ENCODE measurements around the gene SSTR4.

The SSTR4 gene

GRCh38 chr20:23069108-23069507 lies 34.0 kb downstream of the SSTR4 start:
- DNase-seq: no peak

DNA sequence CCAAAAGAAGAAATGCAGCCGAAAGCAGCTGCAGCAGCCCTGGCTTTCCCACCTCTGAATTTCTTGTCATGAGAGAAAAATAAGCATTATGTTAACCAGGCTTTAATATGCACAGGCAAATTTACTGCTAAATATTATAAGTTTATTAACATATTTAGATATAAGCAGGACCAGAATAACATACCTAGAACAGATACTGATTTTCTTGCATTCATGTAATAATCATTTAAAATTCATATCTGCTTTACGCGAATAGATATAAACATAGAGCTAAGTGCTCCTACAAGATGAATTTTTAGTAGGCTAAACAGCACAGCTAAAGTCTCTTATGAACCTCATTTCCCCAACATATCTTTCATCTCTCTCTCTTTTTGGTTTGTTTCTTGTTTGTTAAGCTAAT lies 36.3 kb downstream of the SSTR4 start:
- DNase-seq: no peak

- DNase-seq: no peak
Measured at GRCh38 chr20:23071996-23072395, 36.9 kb downstream of the SSTR4 start.

GRCh38 chr20:23072892-23073586 lies 37.9 kb downstream of the SSTR4 start:
- no peak for DNase-seq

DNA sequence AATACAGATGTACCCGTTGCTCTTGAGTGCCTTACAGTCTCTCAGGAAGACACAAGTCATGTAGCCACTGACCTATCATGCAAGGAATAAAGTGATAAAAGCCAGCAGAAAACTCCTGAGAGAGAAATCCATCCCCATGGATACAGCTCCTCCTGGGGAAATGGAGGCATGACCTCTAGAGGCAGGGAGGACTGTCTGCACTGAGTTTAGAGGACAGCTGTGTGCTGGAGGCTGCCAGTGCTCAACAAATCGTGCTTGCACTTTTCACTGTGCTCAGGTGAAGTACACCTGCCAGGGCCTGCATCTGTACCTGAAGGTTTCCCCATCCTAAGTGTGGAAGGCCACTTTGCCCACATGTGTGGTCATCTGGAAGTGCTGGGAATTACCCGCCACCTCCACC lies 38.9 kb downstream of the SSTR4 start:
- DNase-seq: no peak

DNA sequence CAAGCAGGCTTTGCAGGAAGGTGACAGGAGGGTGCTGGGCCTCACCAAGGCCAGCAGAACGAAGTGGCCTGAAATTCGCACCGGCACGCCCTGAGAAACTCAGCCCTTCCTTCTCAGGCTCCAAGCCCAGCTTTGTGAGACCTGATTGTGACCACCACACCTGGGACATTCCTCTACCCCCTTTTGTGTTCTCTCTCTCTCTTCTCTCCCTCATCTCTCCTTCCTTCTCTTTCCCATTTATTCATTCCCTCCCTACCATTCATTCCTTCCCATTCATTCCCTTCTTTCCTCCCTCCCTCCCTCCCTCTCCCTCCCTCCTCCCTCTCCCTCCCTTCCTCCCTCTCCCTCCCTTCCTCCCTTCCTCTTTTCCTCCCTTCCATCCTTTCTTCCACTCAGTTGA lies 42.2 kb downstream of the SSTR4 start:
- DNase-seq: no peak

- no peak for DNase-seq
Measured at GRCh38 chr20:23078351-23079015, 43.4 kb downstream of the SSTR4 start.

DNA sequence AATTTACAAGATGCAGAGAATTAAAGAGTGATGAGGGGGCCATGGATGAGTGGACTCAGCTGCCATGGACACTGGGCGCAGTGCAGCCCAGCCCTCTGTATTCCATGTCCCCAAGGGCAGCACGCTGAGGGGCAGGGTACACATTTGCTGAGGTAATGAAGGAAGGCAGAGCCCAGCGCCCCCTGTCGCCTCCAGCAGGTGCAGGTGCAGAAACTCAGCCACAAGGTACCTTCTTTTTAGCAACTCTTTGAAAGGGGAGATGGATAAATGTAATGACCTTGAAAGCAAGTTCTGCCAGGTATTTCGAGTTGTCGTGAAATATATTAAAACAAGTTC lies 43.9 kb downstream of the SSTR4 start:
- no peak for DNase-seq

GRCh38 chr20:23079926-23080325 lies 44.8 kb downstream of the SSTR4 start:
- DNase-seq: no peak

DNA sequence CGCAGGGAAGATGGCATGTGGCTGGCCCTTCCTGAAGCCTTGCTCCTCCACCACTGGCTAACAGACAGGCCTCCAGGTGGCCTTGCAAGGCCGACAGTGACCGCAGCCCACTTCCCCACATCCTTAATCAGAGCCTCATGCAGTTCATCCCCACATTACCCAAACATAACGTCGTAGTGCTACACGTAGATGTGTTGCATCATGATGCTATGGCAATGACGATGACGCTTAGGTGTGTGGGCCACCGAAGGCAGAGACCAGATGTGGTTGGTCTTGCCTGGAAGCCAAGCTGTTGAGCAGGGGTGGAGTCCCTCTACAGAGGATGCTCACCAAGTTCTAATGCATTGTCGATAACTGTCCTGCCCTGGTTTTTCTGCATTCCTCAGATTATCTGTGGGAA lies 45.4 kb downstream of the SSTR4 start:
- no peak for DNase-seq

DNA sequence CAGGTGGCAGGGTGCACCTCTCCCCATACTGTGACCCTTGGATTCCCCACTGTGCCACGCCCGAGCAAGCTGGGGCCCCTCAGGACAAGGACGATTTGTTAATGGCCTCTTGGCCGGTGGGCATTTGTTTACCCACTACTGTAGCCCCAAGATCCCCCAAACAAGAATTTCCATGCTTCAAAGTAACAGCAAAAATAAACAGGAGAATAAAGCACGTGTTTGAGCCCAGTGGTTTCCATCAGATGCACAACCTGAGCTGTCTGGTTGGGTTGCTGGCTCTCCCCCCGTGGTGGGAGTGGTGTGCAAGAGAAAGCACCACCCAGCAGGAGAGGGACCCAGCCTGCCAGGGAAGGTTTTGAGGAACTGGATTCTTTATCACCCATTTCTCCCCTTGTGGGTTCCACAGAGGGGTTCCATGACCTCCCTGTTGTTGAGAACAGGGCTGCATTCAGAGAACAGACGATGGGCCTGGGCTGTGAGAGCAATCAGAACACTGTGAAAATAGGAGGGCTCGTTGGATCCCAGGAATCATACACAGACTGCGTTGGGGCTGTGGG lies 46.2 kb downstream of the SSTR4 start:
- no peak for DNase-seq

- no peak for DNase-seq
Measured at GRCh38 chr20:23082846-23083552, 47.9 kb downstream of the SSTR4 start.

GRCh38 chr20:23083553-23084220 lies 48.6 kb downstream of the SSTR4 start:
- DNase-seq: no peak

- no peak for DNase-seq
Measured at GRCh38 chr20:23084282-23084844, 49.3 kb downstream of the SSTR4 start.

DNA sequence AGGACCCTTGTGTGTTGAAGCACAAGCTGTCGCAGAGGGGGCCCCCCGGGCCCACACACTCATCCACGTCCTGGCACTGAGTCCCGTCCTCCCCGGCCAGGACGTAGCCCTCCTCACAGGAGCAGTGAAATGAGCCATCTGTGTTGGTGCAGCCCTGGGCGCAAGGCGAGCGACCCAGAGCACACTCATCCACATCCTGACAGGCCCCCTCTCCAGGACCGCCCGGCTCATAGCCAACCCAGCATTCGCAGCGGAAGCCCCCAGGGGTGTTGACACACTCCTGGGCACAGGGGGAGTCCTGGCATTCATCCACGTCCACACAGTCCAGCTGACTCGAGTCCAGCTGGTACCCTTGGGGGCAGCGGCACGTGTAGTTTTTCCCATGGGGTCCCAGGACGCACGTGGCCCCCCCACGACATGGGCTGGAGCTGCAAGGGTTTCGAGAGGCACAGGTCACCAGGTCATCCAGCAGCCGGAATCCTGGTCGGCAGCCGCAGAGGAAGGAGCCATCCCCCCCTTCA lies 49.8 kb downstream of the SSTR4 start:
- DNase-seq: no peak

GRCh38 chr20:23085436-23086055 lies 50.4 kb downstream of the SSTR4 start:
- no peak for DNase-seq

GRCh38 chr20:23086056-23086566 lies 51.0 kb downstream of the SSTR4 start, which contains the start of gene CD93:
TSS of gene CD93 (minus strand) at chr20:23086324. CDS start at chr20:23086192, 132 bp downstream.
- DNase-seq: no peak

DNA sequence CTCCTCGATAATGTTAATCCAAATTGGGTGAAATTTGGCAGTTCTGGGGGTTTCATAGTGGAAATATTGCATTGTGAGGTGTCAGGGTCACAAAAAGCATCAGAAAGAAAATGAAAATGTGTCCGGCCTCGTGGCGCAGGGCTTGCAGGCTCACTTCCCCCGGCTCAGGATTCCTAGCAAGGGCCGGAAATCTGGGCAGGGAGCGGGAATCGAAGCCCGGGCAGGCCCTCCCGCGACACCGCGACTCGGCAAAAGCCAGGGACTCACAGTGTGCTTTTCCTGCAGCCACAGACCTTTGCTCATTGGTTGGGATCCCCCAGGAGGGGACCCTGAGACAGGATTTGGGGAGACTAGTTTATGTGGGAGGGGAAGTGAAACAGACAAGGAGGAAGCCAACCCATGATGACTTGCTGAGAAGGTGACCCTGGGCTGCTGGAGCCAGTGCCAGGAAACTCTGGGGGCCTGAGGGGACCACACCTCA lies 51.9 kb downstream of the SSTR4 start:
- DNase-seq: no peak

DNA sequence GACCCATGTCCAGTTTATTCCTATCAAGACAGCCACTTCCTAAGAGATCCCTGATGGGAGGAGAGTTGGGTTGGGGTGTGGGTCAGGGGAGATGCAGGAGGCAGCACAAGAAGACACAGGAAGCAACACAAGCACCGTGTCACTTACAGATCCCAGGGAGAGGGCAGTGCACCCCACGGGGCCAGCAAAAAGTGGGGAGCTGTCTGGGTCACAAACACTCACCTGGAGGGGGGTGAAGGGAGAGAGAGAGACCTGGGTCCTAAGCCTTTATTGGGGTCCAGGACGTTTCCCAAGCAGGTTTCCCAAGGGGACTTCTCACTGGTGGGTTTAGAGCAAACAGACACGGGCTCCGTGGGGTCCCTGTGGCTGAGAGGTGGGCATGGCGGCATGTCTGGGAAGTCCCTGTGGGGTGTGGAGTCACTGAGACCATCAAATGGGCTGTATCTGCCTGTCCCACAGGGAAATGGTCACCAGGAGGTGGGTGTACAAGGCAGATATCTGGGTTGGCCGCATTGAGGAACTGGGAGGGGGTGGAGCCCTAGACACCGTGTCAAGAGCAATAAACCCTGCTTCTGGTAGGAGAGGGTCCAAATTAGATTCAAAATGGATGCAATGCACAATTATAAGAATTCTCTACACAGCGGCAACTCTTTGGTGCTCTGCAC lies 52.6 kb downstream of the SSTR4 start:
- no peak for DNase-seq

Measured in NCI-H524 treated with DMSO at 0.1 percent for 48 hours (cell line).